GM19328 (cell line): Measurements from ENCODE around the gene RNF208.

Experiments
- ATAC-seq: cut with Tn5 transposase; IDR thresholded peaks from one replicate; pipeline ENCODE4 v1.9.1; 2021; ENCODE audit warnings: mild to moderate bottlenecking, moderate library complexity; ENCODE audit not compliant: unreplicated experiment

Gene RNF208

GRCh38 chr9:137178201-137178938 is 43.7 kb downstream of the RNF208 start:
- no peak for ATAC-seq

DNA sequence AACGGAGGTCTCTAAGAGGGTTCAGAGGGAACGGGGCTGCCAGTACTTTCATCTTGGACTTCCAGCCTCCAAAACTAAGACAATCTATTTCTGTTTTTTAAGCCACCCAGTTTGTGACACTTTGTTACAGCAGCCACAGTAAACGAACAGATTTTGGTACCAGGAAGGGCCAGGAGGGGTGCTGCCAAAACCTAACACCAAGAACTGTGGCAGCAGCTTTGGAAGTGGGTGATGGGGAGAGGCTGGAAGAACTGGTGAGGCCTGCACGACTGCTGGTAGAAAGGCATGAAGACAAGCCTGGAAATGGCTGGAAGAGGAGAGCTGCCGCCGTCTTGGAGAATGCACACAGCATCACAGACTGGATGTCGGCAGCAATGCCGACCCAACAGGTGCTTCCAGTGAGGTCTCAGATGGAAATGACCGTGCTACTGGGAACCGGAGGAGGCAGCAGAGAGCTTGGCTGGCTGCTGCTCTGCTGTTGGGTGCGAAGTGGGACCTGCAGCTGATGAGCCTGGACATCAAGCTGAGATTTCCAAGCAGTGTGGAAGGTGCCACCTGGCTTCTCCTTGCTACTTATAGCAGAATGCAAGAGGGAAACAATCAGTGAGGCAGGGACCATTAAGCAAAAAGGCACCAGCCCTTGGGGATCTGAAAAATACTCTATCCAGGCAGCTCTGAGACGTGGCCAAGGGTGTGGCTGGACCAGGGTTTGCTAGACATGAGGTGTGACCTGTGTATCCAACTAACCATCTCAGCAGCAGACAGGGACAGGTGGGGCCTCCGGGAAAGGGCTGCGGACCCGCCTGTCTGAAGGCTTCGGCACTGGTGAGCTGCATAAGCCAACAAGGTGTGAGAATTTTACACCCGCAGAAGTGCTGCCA is 45.5 kb downstream of the RNF208 start:
- ATAC-seq = no peak

- ATAC-seq = no peak
These were observed 46.6 kb downstream of the RNF208 start for GRCh38 chr9:137175345-137175961.

DNA sequence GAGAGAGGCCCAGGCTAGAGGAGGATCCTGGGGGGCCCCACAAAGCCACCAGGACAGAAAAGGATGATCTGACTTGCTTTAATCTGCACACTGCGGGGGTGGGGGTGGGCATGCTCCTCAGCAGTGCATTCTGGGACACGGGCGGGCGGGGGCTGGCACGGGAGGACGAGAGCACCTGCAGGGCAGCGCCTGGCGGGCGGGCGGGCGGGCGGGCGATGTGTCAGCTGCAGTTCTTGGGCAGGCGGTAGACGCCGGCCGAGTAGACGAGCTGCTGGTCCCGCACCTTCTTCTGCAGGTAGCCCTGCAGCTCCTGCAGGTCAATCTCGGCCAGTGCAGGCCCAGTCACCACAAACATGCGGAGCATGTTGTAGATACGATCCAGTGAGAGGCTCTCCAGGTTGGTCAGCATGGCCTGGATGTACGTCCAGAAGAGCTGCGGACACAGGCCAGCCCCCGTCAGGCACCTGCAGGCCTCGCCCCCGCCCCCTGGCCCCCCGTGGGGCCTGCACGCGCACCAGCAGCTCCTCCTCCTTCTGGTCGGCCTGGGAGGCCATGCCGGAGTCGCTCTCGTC is 47.2 kb downstream of the RNF208 start:
- ATAC-seq = no peak

DNA sequence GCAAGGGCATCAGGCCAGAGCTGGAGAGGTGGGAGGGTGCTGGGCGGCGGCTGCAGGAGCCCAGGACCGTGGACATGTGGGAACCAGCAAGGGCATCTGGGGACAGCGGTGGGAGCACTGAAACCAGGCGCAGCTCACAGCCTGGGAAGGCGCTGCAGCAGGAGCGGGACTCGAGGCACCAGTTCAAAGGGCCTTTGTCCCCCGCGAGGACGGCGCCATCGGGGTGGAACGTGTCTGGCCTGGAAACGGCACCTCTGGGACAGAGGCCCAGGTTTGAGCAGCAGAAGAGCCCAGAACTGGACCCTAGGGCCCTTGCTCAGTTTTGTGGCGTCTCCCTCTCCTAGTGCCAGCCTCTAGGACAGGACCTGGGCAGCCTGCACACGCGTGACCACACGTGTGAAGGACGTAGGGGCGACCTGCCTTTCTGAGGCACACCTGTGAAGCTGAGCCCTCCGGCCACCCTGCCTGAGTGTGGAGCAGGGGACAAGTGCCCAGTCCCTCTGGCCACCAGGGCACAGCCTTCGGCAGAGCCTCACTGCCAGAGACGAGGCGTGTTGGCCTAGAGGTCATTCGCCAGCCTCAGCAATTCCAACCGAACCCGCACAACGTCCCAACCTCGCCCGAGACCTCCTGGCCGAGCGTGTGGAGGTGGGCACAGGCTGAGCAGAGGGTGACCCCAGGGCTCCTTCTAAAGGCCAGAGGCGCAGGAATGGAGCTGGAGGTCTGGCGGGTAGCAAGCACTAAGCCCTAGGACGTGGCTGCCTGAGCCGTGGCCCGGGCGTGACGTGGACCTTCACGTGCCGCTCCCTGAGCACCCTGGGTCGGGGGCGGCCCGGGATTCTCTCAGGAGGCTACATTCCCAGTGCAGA is 48.0 kb downstream of the RNF208 start:
- no peak for ATAC-seq

GRCh38 chr9:137172901-137173795 is 48.9 kb downstream of the RNF208 start:
- no peak for ATAC-seq

DNA sequence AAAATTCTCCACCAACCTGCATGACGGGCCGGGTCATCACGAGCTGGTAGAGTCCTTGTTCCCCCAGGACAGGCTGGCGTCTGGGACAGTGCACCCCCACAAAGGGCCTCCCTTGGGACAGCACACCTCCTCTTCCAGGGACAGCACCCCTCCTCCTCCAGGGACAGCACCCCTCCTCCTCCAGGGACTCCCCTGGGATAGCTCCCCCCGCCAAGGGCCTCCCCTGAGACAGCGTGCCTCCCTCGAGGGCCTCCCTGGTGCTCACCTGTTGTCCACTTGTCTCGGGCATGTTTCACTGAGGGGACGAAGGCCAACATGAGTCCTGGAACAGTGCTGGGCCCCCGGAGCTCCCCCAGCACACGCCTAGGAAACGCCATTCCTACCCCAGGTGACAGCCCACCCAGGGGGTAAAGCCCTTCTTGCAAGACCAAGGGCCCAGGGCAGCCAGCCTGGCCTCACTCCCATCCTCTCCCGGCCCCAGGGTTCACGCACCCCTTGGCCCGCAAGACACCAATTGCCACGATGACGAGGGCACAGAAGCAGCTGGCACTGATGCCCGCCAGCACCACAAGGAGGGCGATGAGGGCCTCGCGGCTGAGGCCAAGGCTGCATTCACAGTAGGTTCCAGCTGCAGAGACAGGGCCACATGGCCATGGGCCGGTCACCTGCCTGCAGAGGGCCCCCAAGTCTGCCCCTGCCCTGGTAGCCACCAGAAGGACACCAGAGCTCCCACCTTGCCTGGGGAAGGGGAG is 50.7 kb downstream of the RNF208 start:
- no peak for ATAC-seq

DNA sequence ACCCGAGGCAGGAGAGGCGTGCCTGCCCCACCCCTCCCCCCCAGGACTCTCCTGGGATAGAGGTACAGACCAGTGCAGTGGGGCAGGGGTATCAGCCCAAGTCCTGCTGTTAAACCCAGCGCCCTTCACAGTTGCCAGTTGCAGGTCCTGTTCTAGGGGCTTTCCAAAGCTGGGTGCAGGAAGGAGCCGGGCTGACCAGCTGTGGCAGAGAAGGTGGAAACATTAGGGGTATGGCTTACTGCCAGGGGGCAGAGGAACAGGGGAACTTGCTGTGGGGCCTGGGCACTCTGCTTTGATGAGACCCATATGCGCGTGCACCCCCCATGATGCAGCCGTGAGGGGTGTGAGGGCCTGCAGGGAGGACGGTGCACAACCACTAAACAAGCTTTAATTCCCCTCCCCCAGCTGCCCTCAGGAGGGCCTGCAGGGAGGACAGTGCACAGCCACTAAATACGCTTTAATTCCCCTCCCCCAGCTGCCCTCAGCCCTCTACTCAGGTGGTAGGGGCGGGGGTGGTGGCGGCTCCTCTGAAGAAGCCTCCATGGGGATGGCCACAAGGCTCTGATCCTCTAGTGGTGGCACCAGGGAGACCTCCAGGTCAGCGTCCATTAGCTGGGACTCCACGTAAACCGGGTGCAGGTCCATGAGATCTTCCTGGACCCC is 51.4 kb downstream of the RNF208 start:
- no peak for ATAC-seq
